ENCODE data around the gene TM4SF4.

Gene TM4SF4

GRCh38 chr3:149487598-149488197 is 13.2 kb downstream of the TM4SF4 start:
- peak; percentile 59 for DNase-seq

GRCh38 chr3:149489060-149489690 is 14.7 kb downstream of the TM4SF4 start:
- DNase-seq = no peak

GRCh38 chr3:149490260-149490971 is 15.9 kb downstream of the TM4SF4 start:
- DNase-seq = no peak

GRCh38 chr3:149493315-149494021 is 19.0 kb downstream of the TM4SF4 start:
- DNase-seq = no peak

- DNase-seq = peak; percentile 72
These were observed 19.7 kb downstream of the TM4SF4 start for GRCh38 chr3:149494022-149494758.

GRCh38 chr3:149494759-149495580 is 20.5 kb downstream of the TM4SF4 start:
- no peak for DNase-seq

GRCh38 chr3:149495581-149496125 is 21.2 kb downstream of the TM4SF4 start:
- DNase-seq = no peak

GRCh38 chr3:149496891-149497290 is 22.4 kb downstream of the TM4SF4 start:
- DNase-seq = no peak

GRCh38 chr3:149497966-149498670 is 23.6 kb downstream of the TM4SF4 start:
- no peak for DNase-seq

GRCh38 chr3:149501524-149501923 is 27.0 kb downstream of the TM4SF4 start:
- no peak for DNase-seq

GRCh38 chr3:149502438-149502837 is 27.9 kb downstream of the TM4SF4 start:
- no peak for DNase-seq

GRCh38 chr3:149506540-149506939 is 32.0 kb downstream of the TM4SF4 start:
- DNase-seq = no peak

GRCh38 chr3:149506965-149507364 is 32.5 kb downstream of the TM4SF4 start:
- DNase-seq = no peak

- peak; percentile 10 for DNase-seq
These were observed 33.2 kb downstream of the TM4SF4 start for GRCh38 chr3:149507491-149508324.

GRCh38 chr3:149509526-149509925 is 35.0 kb downstream of the TM4SF4 start:
- DNase-seq = no peak

- DNase-seq = no peak
These were observed 36.0 kb downstream of the TM4SF4 start for GRCh38 chr3:149510480-149510879.

- DNase-seq = no peak
These were observed 36.6 kb downstream of the TM4SF4 start for GRCh38 chr3:149511040-149511626.

- peak; percentile 76 for DNase-seq
These were observed 37.7 kb downstream of the TM4SF4 start for GRCh38 chr3:149512073-149512782.

GRCh38 chr3:149514471-149514870 is 40.0 kb downstream of the TM4SF4 start:
- no peak for DNase-seq

All from RPMI8226 (cell line).